Muscle layer of duodenum (tissue), 2 donors: Measurements from ENCODE around the gene SMIM34.

Experiments
- H3K27ac ChIP-seq: one replicate; pipeline ENCODE4 v1.7.0; 2013; ENCODE audit warnings: mild to moderate bottlenecking, low read length
- H3K27me3 ChIP-seq: one replicate; pipeline ENCODE4 v1.7.0; 2013; ENCODE audit warnings: low read depth, mild to moderate bottlenecking, control low read depth, low read length
- H3K36me3 ChIP-seq, 2 donors: one replicate each; pipeline ENCODE4 v1.7.0; 2013; ENCODE audit warnings: low read length in 2 of 2, control low read depth in 1 of 2, mild to moderate bottlenecking in 1 of 2; ENCODE audit not compliant: insufficient read depth in 2 of 2, control insufficient read depth in 1 of 2
- H3K4me1 ChIP-seq, 2 donors: one replicate each; pipeline ENCODE4 v1.7.0; 2013; ENCODE audit warnings: low read length in 2 of 2, mild to moderate bottlenecking in 2 of 2, control low read depth in 1 of 2, moderate library complexity in 1 of 2; ENCODE audit not compliant: insufficient read depth in 2 of 2, control insufficient read depth in 1 of 2
- H3K4me3 ChIP-seq, 2 donors: one replicate each; pipeline ENCODE4 v1.7.0; 2013; ENCODE audit warnings: low read length in 2 of 2, low read depth in 1 of 2, mild to moderate bottlenecking in 1 of 2
- H3K9me3 ChIP-seq, 2 donors: one replicate each; pipeline ENCODE4 v1.7.0; 2013; ENCODE audit warnings: low read length in 2 of 2, control low read depth in 1 of 2, mild to moderate bottlenecking in 1 of 2; ENCODE audit not compliant: control insufficient read depth in 1 of 2
- donor health status: healthy.

Gene SMIM34

DNA sequence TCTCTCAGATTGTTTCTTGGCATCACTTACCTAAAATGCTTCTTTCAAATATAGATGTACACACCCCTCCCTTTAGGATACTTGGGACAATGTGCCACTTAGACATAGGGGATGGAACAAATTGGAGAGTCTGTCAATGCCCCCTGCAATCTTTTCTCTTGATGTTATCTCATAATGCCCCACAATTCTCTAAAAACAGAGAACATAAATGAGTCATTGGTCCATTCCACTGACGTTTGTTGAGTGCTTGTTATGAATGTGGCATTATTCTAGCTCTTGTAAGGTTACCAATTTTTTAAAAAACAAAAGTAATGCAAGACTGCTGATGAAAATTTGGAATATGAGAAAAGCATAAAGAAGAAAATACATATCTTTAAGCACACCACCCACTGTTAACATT is 54.0 kb downstream of the SMIM34 start:
- Histone ChIP-seq H3K4me1 (no peaks in the 10 kb centered on the region), H3K27ac (no peak overlapping the region), H3K36me3 (no peaks in the 10 kb centered on the region), H3K27me3 (no peaks in the 10 kb centered on the region), H3K9me3 (no peaks in the 10 kb centered on the region), H3K4me3 (no peak overlapping the region)
